A549 (cell line): ENCODE results near the gene SUPT3H. TPM values are rescaled to one million over a fixed set of nuclear protein-coding genes. Genes with fewer than 3 reads are reported as not detected.

Experiments
- ATAC-seq, 2 experiments: fragments of 200-7000 bp in 1 of 2; fragments of >200 bp in 1 of 2; cut with Nextera tagmentation in 1 of 2; cut with Tn5 transposase in 1 of 2; 3 replicates each; pipeline versions ENCODE4 v1.8.0 to v1.9.1; 2018 to 2020; ENCODE audit warnings: mild to moderate bottlenecking in 1 of 2, moderate library complexity in 1 of 2
- CTCF ChIA-PET: fragments of 300-600 bp; sonication (Branson Sonifier 250); formaldehyde crosslinking; extraction: SDS; loops from one replicate; lab custom pipeline; 2021; ENCODE audit warnings: antibody characterized with exemption, inconsistent platforms; lab: Yijun Ruan, JAX
- POLR2A ChIA-PET: fragments of 350-600 bp; formaldehyde crosslinking; extraction: SDS; loops from one replicate; lab custom pipeline; 2021; ENCODE audit warnings: antibody characterized with exemption, inconsistent platforms; lab: Yijun Ruan, JAX
- DNase-seq, 2 experiments: peaks; one replicate each; pipeline versions ENCODE4 v3.0.0 to v3.0.0-alpha.2; 2011 to 2016; ENCODE audit warnings: low read depth in 1 of 2, low spot score in 1 of 2
- FAIRE-seq: peaks from 2 replicates; lab custom pipeline; 2011; peaks lifted over from hg19 to GRCh38; lab: Jason Lieb, UNC
- H3K27ac ChIP-seq, 2 experiments: fragments of >200 bp; sonication (Bioruptor Twin); formaldehyde crosslinking; 3 replicates each; pipeline ENCODE4 v1.5.1; 2016 to 2017
- H3K4me1 ChIP-seq: fragments of >200 bp; sonication (Bioruptor Twin); formaldehyde crosslinking; 3 replicates; pipeline ENCODE4 v1.6.1; 2016
- H3K4me2 ChIP-seq: fragments of >200 bp; sonication (Bioruptor Twin); formaldehyde crosslinking; 3 replicates; pipeline ENCODE4 v1.6.1; 2016
- H3K4me3 ChIP-seq: fragments of >200 bp; sonication (Bioruptor Twin); formaldehyde crosslinking; 3 replicates; pipeline ENCODE4 v1.5.1; 2016
- H3K9me3 ChIP-seq: fragments of >200 bp; sonication (Bioruptor Twin); formaldehyde crosslinking; 3 replicates; pipeline ENCODE4 v1.6.1; 2016
- BCL3 ChIP-seq: fragments of >200 bp; sonication (Bioruptor Twin); formaldehyde crosslinking; IDR thresholded peaks from 3 replicates; pipeline ENCODE4 v1.6.1; 2016
- CEBPB ChIP-seq, 2 experiments: fragments of >200 bp in 1 of 2; sonication (Bioruptor Twin) in 1 of 2; formaldehyde crosslinking in 1 of 2; IDR thresholded peaks; 2 replicates each; pipeline ENCODE4 v1.6.1; 2012 to 2016
- EHF ChIP-seq: fragments of 250-450 bp; sonication (Bioruptor Pico); IDR thresholded peaks from 2 replicates; pipeline ENCODE4 v1.5.0; 2020; ENCODE audit warnings: mild to moderate bottlenecking
- EP300 ChIP-seq, 2 experiments: fragments of >200 bp; sonication (Bioruptor Twin); formaldehyde crosslinking; IDR thresholded peaks; 2 replicates in 1 of 2; 3 replicates in 1 of 2; pipeline ENCODE4 v1.6.1; 2016 to 2017
- FOSB ChIP-seq: fragments of 250-450 bp; sonication (Bioruptor Pico); IDR thresholded peaks from 2 replicates; pipeline ENCODE4 v1.5.0; 2020; ENCODE audit warnings: mild to moderate bottlenecking, moderate library complexity
- GATA3 ChIP-seq: IDR thresholded peaks from 2 replicates; pipeline ENCODE4 v1.6.1; 2012; ENCODE audit warnings: borderline replicate concordance
- HDAC2 ChIP-seq: fragments of 200-600 bp; sonication (generic); IDR thresholded peaks from 2 replicates; pipeline ENCODE4 v1.6.1; 2016
- JUN ChIP-seq, 2 experiments: fragments of >200 bp; sonication (Bioruptor Twin); formaldehyde crosslinking; IDR thresholded peaks; 2 replicates in 1 of 2; 3 replicates in 1 of 2; pipeline ENCODE4 v1.6.1; 2016 to 2017
- KDM1A ChIP-seq: fragments of 200-600 bp; sonication (generic); IDR thresholded peaks from 2 replicates; pipeline ENCODE4 v1.6.1; 2016; ENCODE audit warnings: low read depth, mild to moderate bottlenecking
- KDM5A ChIP-seq: fragments of 200-600 bp; sonication (generic); IDR thresholded peaks from 2 replicates; pipeline ENCODE4 v1.6.1; 2016; ENCODE audit warnings: antibody characterized with exemption, mild to moderate bottlenecking
- MAX ChIP-seq: IDR thresholded peaks from 2 replicates; pipeline ENCODE4 v1.6.1; 2012
- MAZ ChIP-seq: fragments of 150-350 bp; IDR thresholded peaks from 2 replicates; pipeline ENCODE4 v1.6.1; 2014; ENCODE audit warnings: antibody characterized with exemption, low read depth, low read length, borderline replicate concordance
- MYC ChIP-seq: IDR thresholded peaks from 2 replicates; pipeline ENCODE4 v1.6.1; 2012; ENCODE audit warnings: mild to moderate bottlenecking, inconsistent platforms, low read length, improper control_type of control experiment, borderline replicate concordance
- NFE2L2 ChIP-seq: fragments of 150-350 bp; conservative IDR thresholded peaks from 2 replicates; pipeline ENCODE4 v1.6.1; 2014; ENCODE audit warnings: low read length
- NPAS2 ChIP-seq: fragments of 250-450 bp; sonication (Bioruptor Pico); IDR thresholded peaks from 2 replicates; pipeline ENCODE4 v1.8.0; 2022; ENCODE audit warnings: mild to moderate bottlenecking, moderate library complexity, borderline replicate concordance
- RAD21 ChIP-seq, 2 experiments: fragments of >200 bp in 1 of 2; sonication (Bioruptor Twin) in 1 of 2; formaldehyde crosslinking in 1 of 2; IDR thresholded peaks in 1 of 2; conservative IDR thresholded peaks in 1 of 2; 2 replicates in 1 of 2; 3 replicates in 1 of 2; pipeline ENCODE4 v1.6.1; 2012 to 2018; ENCODE audit warnings: inconsistent platforms in 1 of 2
- RCOR1 ChIP-seq: fragments of 150-350 bp; IDR thresholded peaks from 2 replicates; pipeline ENCODE4 v1.6.1; 2014; ENCODE audit warnings: antibody characterized with exemption, low read length, low read depth
- REST ChIP-seq: fragments of 200-600 bp; sonication (generic); IDR thresholded peaks from 2 replicates; pipeline ENCODE4 v1.6.1; 2016; ENCODE audit warnings: antibody characterized with exemption, mild to moderate bottlenecking, moderate library complexity
- SREBF2 ChIP-seq: fragments of 450-650 bp; IDR thresholded peaks from 2 replicates; pipeline ENCODE4 v1.6.1; 2014; ENCODE audit warnings: mild to moderate bottlenecking, moderate library complexity
- TFCP2L1 ChIP-seq: fragments of 250-450 bp; sonication (Bioruptor Pico); IDR thresholded peaks from 2 replicates; pipeline ENCODE4 v1.5.0; 2021; ENCODE audit warnings: mild to moderate bottlenecking
- TP53 ChIP-seq: fragments of 250-450 bp; sonication (Bioruptor Pico); IDR thresholded peaks from 2 replicates; pipeline ENCODE4 v1.5.0; 2021; ENCODE audit warnings: mild to moderate bottlenecking, moderate library complexity
- ZC3H11A ChIP-seq: fragments of 450-650 bp; IDR thresholded peaks from 2 replicates; pipeline ENCODE4 v1.6.1; 2014; ENCODE audit warnings: antibody characterized with exemption, mild to moderate bottlenecking
- ZNF302 ChIP-seq: fragments of 250-450 bp; sonication (Bioruptor Pico); IDR thresholded peaks from 2 replicates; pipeline ENCODE4 v1.9.0; 2021; ENCODE audit warnings: inconsistent platforms, mild to moderate bottlenecking, moderate library complexity
- WGBS: methylation state at CpG from one replicate; pipeline ENCODE4 v1.1.6; 2017; ENCODE audit errors: missing lambda C conversion rate; 5-methylcytosine and 5-hydroxymethylcytosine counted together
- polyA plus RNA-seq, 4 experiments: library from polyadenylated mRNA; depleted of rRNA in 3 of 4; stranded (reverse); fragments of >200 nt; fragmentation: RNase III in 1 of 4; extraction: RNeasy Plus Mini Kit Qiagen cat#74134 plus additional on column Dnase treatment in 1 of 4; gene quantifications; 2 replicates in 3 of 4; 3 replicates in 1 of 4; pipeline ENCODE4 v1.2.3, GENCODE V29; 2011 to 2017
- TF ChIP-seq, protein P1 (sequence below): fragments of 250-450 bp; sonication (Bioruptor Pico); IDR thresholded peaks from 2 replicates; pipeline ENCODE4 v1.5.0; 2021; ENCODE audit warnings: mild to moderate bottlenecking, moderate library complexity, borderline replicate concordance
- TF ChIP-seq, protein P2 (sequence below): IDR thresholded peaks from 2 replicates; pipeline ENCODE4 v1.6.1; 2012; ENCODE audit warnings: low read depth, borderline replicate concordance
- TF ChIP-seq, protein P3 (sequence below): IDR thresholded peaks from 2 replicates; pipeline ENCODE4 v1.6.1; 2012

Gene SUPT3H
- polyA plus RNA-seq, 2 of the 4 experiments (the other 2 are of a cell fraction), result 4.3 to 6.2 TPM

- TF ChIP-seq EHF (CRISPR knock-in tag) (no peak), SREBF2 (no peak), RAD21 (conservative IDR thresholded peaks at IDR 0.05 in 1 of 2, IDR thresholded peaks at IDR 0.05 in 1 of 2) (no peak), NFE2L2 (no peak), ZC3H11A (no peak), KDM1A (no peak), HDAC2 (no peak), REST (no peak), GATA3 (no peak), NPAS2 (CRISPR knock-in tag) (no peak), CEBPB (IDR thresholded peaks at IDR 0.05) (no peak)
- TF ChIP-seq, protein P1, sequence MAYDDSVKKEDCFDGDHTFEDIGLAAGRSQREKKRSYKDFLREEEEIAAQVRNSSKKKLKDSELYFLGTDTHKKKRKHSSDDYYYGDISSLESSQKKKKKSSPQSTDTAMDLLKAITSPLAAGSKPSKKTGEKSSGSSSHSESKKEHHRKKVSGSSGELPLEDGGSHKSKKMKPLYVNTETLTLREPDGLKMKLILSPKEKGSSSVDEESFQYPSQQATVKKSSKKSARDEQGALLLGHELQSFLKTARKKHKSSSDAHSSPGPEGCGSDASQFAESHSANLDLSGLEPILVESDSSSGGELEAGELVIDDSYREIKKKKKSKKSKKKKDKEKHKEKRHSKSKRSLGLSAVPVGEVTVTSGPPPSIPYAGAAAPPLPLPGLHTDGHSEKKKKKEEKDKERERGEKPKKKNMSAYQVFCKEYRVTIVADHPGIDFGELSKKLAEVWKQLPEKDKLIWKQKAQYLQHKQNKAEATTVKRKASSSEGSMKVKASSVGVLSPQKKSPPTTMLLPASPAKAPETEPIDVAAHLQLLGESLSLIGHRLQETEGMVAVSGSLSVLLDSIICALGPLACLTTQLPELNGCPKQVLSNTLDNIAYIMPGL (CRISPR knock-in tag), result no peak
- TF ChIP-seq, protein P2, sequence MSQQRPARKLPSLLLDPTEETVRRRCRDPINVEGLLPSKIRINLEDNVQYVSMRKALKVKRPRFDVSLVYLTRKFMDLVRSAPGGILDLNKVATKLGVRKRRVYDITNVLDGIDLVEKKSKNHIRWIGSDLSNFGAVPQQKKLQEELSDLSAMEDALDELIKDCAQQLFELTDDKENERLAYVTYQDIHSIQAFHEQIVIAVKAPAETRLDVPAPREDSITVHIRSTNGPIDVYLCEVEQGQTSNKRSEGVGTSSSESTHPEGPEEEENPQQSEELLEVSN, result no peak
- TF ChIP-seq, protein P3, sequence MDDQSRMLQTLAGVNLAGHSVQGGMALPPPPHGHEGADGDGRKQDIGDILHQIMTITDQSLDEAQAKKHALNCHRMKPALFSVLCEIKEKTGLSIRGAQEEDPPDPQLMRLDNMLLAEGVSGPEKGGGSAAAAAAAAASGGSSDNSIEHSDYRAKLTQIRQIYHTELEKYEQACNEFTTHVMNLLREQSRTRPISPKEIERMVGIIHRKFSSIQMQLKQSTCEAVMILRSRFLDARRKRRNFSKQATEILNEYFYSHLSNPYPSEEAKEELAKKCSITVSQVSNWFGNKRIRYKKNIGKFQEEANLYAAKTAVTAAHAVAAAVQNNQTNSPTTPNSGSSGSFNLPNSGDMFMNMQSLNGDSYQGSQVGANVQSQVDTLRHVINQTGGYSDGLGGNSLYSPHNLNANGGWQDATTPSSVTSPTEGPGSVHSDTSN, result no peak
- no peak overlapping the region for H3K4me2 ChIP-seq
- no peak for ATAC-seq
- H3K9me3 ChIP-seq, result no peaks in the 10 kb centered on the region
- no peak overlapping the region for H3K27ac ChIP-seq
- ChIA-PET CTCF (no interaction called here), POLR2A (no interaction called here)
- no peak for FAIRE-seq
- DNase-seq, result no peak
- no peak overlapping the region for H3K4me3 ChIP-seq
- 83% methylated on average over 1 of the region's 1 CpG for WGBS
- no peaks in the 10 kb centered on the region for H3K4me1 ChIP-seq
Measured at GRCh38 chr6:45104429-45104828, 273.3 kb downstream of the SUPT3H start.

GRCh38 chr6:45098256-45098655, 279.5 kb downstream of the SUPT3H start:
- POLR2A ChIA-PET, result no interaction called here
- WGBS, result 11% methylated on average over 1 of the region's 1 CpG
- H3K4me1 ChIP-seq, result no peaks in the 10 kb centered on the region
- no peak overlapping the region for H3K27ac ChIP-seq
- CTCF ChIA-PET, result interaction anchor here (0.6 kb wide), 1 partner anchor 157 kb away, joined by 5 read pairs; no protein-coding TSS in a partner anchor
- no peak overlapping the region for H3K4me2 ChIP-seq
- no peak for TF ChIP-seq TFCP2L1 (CRISPR knock-in tag)
- no peak for ATAC-seq
- FAIRE-seq, result no peak
- no peaks in the 10 kb centered on the region for H3K9me3 ChIP-seq
- no peak overlapping the region for H3K4me3 ChIP-seq
- DNase-seq, result no peak

- ATAC-seq (no peak), FAIRE-seq (no peak), DNase-seq (no peak)
- no peak overlapping the region for H3K4me2 ChIP-seq
- ChIA-PET CTCF (no interaction called here), POLR2A (no interaction called here)
- H3K4me3 ChIP-seq, result no peak overlapping the region
- H3K27ac ChIP-seq, result no peak overlapping the region
- H3K9me3 ChIP-seq, result no peaks in the 10 kb centered on the region
- 72% methylated on average over 4 of the region's 4 CpGs for WGBS
- H3K4me1 ChIP-seq, result no peaks in the 10 kb centered on the region
- TF ChIP-seq FOSB (CRISPR knock-in tag), result no peak
- TF ChIP-seq GATA3, result no peak
- no peak for TF ChIP-seq KDM5A
- TF ChIP-seq, protein P2, result no peak
- TF ChIP-seq EP300 (IDR thresholded peaks at IDR 0.05), result no peak
- no peak for TF ChIP-seq ZNF302 (CRISPR knock-in tag)
- no peak for TF ChIP-seq BCL3
- no peak for TF ChIP-seq MAZ
- TF ChIP-seq JUN (IDR thresholded peaks at IDR 0.05), result no peak
- no peak for TF ChIP-seq SREBF2
- TF ChIP-seq MYC, result no peak
- no peak for TF ChIP-seq MAX
- TF ChIP-seq EHF (CRISPR knock-in tag), result no peak
- TF ChIP-seq RCOR1, result no peak
- TF ChIP-seq TP53 (CRISPR knock-in tag), result no peak
Measured at GRCh38 chr6:45094831-45095230, 282.9 kb downstream of the SUPT3H start.
